ENCODE measurements around the gene TAS2R16. TPM values are rescaled to one million over a fixed set of nuclear protein-coding genes. Genes with fewer than 3 reads are reported as not detected.

The TAS2R16 gene, protein sequence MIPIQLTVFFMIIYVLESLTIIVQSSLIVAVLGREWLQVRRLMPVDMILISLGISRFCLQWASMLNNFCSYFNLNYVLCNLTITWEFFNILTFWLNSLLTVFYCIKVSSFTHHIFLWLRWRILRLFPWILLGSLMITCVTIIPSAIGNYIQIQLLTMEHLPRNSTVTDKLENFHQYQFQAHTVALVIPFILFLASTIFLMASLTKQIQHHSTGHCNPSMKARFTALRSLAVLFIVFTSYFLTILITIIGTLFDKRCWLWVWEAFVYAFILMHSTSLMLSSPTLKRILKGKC
- not detected in 2 replicates for total RNA-seq

DNA sequence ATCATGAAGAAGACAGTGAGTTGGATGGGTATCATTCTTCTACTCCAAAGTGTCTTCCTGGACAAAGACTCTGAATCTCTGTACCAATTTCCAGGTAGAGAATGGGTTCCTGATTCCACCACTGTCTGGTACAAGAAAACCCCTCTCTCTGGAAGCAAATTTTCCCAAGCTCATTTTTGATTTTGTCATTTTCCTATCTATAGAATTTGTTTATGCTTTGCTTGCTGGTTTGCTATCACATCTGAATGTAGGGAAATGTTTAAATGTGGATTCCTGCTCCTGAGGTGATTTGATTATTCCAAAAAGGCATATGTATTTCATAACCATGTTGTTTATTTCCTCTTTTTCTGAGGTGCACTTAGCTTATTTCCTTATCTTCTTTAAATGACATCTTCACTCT lies at the start of gene TAS2R16:
TSS of gene TAS2R16 (minus strand) at position 101 of the 400 bp plus-strand sequence. CDS start at position 35, 66 bp downstream.
- intact Hi-C loops (cut with micrococcal nuclease), result no loop called here

DNA sequence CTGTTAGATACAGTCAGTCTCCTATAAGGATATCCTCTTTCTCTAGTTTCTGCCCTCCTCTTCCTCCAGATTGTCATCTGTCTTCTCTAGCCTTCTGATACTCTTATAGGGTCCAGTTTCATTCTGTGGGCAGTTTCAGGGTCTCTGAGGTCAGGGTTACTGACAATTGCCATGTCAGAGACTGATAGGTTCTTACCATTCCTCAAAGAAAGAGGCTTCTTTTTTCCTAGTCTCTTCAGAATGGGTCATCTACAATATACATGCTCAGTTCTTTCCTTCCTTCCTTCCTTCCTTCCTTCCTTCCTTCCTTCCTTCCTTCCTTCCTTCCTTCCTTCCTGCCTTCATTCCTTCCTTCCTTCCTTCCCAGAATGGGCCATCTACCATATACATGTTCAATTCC lies 48.1 kb upstream of the TAS2R16 start:
- intact Hi-C loops (cut with micrococcal nuclease), result no loop called here

DNA sequence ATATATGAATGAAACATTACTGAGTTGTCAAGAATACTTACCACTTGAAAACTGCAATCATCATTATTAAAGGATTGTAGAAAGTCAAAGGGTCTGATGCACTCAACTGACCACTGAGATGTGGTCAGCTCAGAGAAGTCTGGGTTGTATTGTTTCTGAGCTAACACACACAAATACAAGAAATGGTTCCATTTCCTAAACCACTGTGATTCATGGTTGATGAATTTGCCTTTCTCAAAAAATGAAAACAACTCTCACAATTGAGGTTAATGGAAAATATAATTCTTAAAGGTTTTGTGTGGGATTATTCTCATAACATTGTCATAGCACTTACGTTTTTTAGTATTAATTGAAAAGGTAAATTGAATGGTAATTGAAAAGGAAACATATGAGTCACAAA lies 45.6 kb upstream of the TAS2R16 start:
- intact Hi-C loops (cut with micrococcal nuclease), result no loop called here

DNA sequence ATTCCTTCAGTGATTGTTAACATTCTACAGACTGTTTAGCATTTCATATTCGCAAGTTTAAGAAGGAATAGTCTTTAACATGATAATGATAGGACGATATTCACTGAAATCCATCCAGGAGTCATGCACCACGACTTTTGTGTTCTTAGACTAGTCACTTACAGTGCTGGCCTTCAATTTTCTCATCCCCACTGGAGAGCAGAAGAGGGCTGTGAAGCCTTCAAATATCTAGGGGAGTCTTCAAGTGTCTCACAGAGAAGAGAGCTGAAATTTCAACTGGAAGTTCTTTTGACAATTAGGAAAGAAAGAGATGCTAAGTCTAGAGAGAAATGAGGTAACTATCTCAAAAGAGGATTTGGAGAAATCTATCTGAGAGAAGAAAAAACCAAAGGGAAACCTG lies 43.8 kb upstream of the TAS2R16 start:
- intact Hi-C loops (cut with micrococcal nuclease), result no loop called here

DNA sequence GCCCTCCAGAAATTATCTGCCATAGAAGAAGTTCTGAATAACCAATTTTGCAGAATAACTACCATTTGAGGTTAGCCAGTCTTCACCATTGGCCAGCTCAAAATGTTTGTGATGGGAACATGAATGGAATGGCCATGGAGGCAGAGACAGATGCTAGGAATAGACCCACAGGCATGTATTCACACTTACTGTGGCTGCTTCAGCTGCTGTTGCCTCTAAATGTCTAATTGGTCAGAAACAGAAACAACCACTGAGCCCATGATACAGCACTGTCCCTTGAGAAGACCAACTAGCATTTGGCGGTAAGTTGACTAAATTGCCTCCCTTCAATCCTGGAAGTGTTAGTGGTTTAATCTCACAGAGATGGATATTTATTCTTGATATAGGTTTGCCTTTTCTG lies 38.6 kb upstream of the TAS2R16 start:
- intact Hi-C loops (cut with micrococcal nuclease), result no loop called here

DNA sequence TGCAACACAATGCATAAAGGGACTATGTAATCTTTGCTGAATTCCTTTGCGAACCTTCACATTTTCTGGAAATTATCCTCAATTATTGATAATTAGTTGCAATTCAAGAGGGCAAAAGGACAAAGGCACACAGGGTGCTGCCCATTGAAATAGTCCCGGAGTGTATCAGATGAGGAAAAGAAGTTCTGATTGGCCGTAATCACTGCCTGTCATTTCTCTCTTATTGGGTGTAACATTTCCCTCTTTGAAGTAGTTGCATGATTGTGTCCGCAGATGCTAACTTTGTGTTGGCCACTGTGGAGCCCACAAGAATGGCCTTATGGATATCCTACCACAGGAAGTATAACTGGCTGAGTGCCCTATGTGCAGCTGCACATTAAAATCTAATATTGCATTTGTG lies 35.1 kb upstream of the TAS2R16 start:
- intact Hi-C loops (cut with micrococcal nuclease), result no loop called here

DNA sequence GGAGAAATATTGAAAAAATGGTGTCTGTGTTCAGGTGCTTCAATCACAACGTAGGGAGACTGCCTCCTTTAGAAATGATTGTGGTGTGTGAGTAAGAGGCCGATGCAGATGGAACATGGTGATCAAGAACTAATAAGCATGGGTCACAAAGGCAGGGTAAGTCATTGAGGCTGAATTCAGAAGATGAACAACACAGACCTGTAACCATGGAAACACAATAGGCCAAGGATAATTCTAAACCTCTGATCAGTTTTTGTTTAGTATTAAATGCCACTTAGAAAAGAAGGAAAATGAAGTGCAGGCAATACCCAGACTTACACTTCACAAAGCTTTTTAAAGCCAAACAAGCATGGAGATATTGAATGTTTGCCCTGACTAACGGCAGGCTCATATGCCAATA lies 32.8 kb upstream of the TAS2R16 start:
- intact Hi-C loops (cut with micrococcal nuclease), result no loop called here

DNA sequence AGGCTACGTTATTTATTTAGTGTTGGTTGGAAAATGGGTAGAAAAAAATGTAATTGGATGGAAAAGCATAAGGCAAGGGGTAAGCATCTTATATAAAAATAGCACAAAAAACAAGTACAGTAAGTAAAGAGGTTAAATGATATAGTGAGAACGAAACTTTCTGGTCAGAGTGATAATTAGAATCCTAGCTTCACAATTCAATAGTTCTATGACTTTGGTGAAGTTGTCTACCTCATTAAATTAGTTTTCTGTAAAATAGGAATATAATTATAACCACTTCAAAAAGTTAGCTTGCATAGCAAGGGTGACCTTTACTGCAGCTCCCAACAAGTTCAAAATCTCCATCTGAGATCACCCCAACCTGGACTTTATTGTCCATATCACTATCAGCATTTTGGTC lies 30.8 kb upstream of the TAS2R16 start:
- intact Hi-C loops (cut with micrococcal nuclease), result no loop called here

DNA sequence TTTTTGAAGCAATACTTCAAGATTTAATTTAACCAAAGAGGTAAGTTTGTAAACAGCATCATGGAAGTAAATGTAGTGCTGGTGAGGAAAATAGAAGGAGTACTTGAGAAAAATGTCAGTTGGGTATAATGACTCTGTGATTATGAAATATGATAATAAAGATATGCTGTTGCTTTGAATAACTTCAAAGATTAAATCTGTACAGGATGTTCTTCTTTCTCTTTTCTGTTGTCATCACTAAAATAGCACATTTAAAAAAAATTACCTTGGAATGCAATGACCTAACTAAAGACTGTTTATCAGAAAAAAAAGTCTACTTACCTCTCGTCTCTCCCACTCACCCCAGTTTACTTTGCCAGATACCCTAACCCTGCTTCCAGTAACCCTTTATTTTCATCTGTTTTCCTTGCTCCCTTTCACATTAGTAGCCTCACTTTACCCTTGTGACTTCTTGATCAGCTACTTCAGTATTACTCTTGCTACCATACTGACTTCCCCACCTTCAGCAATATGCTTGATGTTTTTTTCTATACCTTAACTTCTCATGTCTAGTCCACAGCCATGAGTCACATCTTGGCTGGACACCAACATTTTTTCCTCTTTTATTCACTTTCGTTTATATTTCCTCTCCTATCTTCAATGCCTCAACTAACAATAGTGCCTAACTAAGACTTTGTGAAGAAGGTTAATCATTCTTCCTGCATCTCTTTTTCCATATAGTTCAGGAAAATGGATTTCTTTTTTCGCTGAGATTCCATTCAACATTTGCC lies 29.7 kb upstream of the TAS2R16 start:
- intact Hi-C loops (cut with micrococcal nuclease), result no loop called here

DNA sequence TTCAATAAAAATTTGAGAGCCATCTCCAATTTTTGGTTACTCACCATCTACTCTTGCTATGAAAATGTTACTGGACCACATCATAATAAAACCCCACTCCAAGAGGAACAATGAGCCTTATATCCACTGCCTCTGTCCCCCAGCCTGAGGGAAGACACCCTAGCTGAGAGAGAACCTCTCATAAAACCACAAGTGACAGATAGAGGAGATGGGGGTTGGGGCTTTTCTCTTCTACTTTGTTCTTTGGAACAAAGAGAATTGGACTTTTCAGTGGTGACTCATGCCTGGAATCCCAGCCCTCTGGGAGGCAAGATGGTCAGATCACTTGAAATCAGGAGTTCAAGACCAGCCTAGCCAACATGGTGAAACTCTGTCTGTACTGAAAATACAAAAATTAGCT lies 27.6 kb upstream of the TAS2R16 start:
- intact Hi-C loops (cut with micrococcal nuclease), result no loop called here

DNA sequence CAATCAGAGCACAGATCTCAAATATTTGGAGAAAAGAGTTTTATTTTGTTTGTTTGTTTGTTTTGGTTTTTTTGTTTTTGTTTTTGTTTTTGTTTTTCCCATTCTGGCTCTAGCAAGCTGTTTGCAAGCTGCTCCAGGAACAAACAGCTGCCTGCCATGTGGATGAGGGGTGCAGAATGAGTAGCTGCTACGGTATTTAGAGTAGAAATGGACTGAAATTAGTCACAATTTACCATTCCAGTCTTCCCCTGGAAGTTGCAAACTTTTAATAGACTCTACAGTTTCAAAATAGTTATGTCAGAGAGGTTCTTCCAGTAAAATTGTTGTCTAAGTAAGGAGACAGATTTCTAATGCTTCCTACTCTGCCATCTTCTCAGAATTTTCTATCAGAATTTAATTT lies 27.1 kb upstream of the TAS2R16 start:
- intact Hi-C loops (cut with micrococcal nuclease), result no loop called here

DNA sequence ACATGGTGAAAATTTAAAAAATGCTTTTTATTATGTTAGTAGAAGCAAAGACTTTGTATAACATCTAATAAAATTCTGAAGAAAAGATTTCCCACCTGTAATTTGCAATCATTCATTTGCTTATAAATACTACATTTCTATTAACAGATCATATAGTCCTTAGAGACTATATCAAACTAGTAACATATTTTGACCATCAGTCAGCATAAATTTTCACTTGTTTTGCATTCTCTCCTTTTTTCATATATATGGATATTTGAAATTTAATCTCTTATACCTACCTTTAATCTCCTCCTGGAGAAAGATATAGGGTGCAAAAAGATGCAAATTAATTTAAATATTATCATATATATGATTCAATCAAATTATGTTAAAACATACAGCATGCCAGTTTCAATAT lies 16.9 kb upstream of the TAS2R16 start:
- intact Hi-C loops (cut with micrococcal nuclease), result no loop called here

DNA sequence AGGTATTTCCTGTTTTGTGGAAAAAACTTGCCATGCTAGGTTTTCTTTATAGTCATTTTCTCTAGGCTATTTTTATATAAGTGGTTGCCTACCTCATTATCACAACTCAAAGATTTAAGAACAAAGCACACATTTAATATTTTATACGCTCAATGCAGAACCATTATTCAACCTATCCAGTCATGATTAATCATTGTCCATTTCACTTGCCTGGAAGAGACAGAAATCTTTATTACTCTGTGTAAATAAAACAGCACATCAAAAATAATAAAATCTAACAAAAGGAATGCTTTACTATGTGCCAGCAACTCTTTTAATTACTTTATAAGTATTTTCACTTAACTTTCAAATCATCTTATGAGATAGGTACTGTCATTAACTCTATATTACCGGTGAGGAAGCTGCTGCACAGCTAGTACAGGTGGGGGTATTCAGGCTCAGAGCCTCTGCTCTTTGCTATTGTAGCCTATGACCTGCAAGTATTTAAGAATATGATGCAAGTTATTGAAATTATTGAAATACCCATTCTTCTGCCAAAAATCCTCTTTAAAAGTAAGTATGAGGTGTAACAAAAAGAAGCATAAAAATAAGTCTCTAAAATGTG lies 16.4 kb upstream of the TAS2R16 start:
- intact Hi-C loops (cut with micrococcal nuclease), result no loop called here

DNA sequence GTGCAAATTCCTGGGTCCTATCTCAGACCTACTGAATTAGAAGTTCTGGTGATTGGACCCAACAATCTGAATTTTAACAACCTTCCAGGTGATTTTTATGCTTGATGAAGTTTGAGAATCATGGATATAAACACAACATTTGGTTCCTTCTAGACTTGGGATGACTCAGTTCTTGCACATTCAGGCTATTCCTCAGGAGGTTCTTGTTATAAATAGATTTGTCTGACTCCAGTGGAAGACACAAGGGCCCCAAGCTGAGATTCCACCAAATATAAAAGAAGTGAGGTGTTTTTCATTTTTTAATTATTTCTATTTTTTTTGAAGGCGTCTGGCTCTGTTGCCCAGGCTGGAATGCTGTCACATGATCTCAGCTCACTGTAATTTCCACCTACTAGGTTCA lies 9.4 kb upstream of the TAS2R16 start:
- intact Hi-C loops (cut with micrococcal nuclease), result no loop called here

DNA sequence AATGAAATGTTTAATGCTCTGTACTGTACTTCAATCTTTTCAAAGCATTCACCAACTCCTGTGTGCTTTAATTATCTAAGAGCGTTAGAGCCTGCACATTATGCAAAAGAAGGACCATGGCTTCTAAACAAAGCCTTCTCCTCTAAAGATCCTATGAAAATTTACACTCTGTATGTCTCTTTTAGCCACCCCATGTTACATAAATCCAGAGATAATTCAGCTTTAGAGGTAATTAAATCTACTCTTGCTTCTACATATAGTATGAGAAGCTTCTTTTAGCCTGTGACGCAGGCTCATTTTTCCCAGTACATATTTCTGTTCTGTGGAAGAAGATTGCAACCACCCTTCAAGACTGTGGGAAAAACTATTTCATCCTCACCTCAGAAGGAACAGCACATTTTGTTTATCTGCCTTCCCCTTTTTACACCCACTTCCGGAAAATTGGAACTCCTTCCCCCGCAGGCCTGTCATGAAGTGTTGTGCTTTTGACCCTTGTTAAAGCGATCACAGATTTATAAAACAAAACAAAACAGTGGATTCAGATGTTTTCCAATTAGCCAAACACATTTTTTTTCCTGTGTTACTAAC lies 8.1 kb upstream of the TAS2R16 start:
- intact Hi-C loops (cut with micrococcal nuclease), result no loop called here

DNA sequence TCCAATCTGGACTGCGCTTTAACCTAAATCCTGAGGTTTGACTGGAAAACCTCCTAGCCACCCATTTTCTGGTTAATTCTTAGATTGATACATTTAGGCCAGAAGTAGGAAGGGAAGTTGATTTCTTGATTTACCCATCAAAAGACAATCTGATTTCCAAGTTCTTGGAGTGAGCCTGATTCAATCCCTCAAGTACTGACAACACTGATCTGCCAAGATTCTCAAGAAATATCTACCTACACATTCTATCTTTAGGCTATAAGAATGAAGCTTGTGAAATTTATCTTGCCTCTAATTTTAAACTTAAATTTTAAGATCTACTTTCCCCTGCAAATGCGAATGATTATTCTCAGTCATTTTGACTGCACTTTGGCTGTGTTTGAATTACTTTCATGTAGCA lies 5.9 kb downstream of the TAS2R16 start:
- intact Hi-C loops (cut with micrococcal nuclease), result no loop called here

DNA sequence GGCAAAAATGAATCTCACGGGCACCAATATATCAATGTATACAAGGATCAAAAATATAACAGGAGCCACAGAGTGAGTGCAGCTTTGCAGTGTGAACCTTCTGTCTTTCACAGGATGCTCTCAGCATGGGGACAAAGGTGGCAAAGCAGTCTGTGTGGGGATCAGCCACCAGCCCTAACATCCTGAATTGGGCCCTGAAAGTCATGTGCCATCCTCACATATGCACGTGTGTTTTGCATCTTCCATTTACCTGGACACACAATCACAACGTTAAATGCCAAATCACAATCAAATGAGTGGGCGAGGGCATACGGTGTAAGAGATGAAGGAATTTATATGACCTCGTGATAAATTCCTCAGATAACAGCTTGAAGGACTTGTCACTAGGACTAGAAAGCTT lies 6.5 kb downstream of the TAS2R16 start:
- intact Hi-C loops (cut with micrococcal nuclease), result no loop called here

DNA sequence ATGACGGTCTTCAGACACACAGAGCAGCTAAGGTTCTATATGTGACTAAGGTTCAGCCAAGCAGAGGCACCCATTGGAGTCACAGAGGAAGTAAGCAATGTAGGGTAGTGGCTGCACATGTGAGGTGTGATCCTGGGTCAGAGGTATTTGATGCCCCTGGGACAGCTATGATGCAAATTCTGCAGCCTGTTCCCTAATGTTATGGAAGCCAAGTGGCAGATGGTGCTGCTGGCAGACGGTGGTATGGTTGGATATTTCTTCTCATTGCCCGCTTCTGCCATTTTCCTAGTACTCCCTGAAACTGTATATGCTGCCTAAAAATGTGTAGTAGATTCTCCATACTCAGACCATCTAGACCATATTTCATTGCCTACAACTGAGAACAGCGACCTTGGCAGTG lies 7.2 kb downstream of the TAS2R16 start:
- intact Hi-C loops (cut with micrococcal nuclease), result no loop called here

DNA sequence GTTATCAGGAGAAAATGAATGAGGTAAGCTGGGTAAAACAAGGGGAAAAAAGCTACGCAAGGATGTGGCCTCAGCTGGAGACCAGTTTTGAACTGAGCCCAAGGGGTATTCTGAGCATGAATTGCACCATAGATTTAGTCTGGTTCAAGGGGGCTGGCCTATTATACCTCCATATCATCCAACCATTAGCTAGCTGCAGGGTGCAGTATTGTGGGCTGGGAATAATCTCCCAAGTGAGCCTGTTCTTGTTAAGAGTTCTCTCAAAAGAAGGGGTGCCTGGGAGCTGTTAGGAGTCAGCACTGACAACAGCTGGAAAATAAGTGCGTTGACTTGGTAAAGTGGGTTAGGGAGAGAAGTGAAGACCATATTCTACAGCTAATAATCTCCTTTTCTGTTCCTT lies 8.0 kb downstream of the TAS2R16 start:
- intact Hi-C loops (cut with micrococcal nuclease), result no loop called here

DNA sequence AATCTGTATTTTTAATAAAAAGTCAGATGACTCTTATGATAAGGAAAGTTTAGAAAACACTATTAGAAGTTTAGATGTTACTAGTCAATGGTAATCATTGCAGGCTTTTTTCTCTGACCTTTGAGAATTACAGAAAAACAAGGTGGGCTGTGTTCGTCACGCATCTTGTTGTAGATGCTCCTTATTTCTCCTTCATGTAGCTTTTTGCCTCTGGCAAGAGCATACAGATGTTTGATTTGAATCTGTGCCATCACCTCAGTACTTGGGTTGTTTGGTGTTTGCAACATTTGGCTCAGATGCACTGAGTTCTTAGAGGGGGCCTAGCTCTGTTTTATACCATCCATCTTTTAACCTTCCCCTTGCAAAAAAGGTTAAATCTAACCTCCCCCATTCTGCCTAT lies 11.5 kb downstream of the TAS2R16 start:
- intact Hi-C loops (cut with micrococcal nuclease), result no loop called here

DNA sequence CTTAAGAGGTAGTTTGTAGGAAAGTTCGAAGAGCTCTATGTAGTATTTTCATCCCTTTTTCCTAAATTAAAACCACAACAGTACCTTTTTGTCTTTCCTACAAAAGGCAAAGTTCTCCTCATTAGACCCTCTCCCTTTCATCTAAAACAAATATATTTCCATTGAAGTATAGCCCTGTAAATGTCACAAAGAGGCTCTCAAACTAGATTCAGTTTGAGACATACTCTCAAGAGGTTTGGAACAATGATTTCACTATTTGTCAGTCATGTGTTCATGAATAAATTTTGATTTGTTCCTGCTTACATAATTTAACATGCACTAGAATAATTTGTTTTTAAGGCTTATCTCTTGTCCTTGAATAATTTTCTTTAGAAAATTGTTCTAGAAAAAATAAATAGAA lies 12.2 kb downstream of the TAS2R16 start:
- intact Hi-C loops (cut with micrococcal nuclease), result no loop called here

DNA sequence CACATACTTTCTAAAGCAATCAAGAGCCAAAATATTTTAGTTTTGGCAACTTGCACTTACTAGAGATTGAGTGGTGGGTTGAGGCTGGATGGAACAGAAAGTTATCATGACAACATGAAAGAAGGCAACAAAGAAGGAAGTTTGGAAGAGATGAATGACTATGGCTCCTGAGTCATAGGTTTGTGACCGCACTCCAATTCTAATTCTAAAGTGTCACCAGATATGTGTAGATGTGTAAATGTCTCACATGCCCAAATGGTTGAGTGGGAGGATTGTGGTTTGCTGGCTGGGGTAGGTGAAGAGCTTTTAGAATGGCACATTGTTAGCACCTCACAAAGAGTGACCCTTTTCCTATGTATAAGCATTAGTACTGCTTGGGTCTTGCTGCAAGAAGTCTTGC lies 20.2 kb downstream of the TAS2R16 start:
- intact Hi-C loops (cut with micrococcal nuclease), result no loop called here

All from T-helper 2 cell treated with Interferon-gamma antibody and Interleukin-4, amounts not matched to agents 100 ng/mL and 5 ng/mL, for 36 hours (primary cell).